Esophagus muscularis mucosa (tissue), 4 donors: Measurements from ENCODE around the gene KLHL21. TPM values are rescaled to one million over a fixed set of nuclear protein-coding genes. Genes with fewer than 3 reads are reported as not detected.
A peak's percentile ranks its signal among the peaks of the same experiment; 100 is the strongest.

Source experiments
- DNase-seq: peaks from one replicate; pipeline ENCODE4 v3.0.0-alpha.2; 2017; ENCODE audit errors: extremely low spot score
- H3K27ac ChIP-seq, 4 donors: fragments of 200-600 bp; sonication (generic); replicated peaks in 1 of 4; 1 replicate in 3 of 4; 2 replicates in 1 of 4; pipeline ENCODE4 v1.5.1; 2016 to 2019; ENCODE audit warnings: mild to moderate bottlenecking in 1 of 4
- H3K27me3 ChIP-seq, 4 donors: fragments of 200-600 bp; sonication (generic); one replicate each; pipeline versions ENCODE4 v1.5.1 to v1.6.0; 2016 to 2019
- H3K36me3 ChIP-seq, 4 donors: fragments of 200-600 bp; sonication (generic); one replicate each; pipeline ENCODE4 v1.5.1; 2016 to 2019
- H3K4me1 ChIP-seq, 4 donors: fragments of 200-600 bp; sonication (generic); one replicate each; pipeline ENCODE4 v1.5.1; 2016 to 2019
- H3K4me3 ChIP-seq, 4 donors: fragments of 200-600 bp; sonication (generic); 1 replicate in 2 of 4; 2 replicates in 2 of 4; pipeline ENCODE4 v1.5.1; 2016 to 2019; ENCODE audit warnings: mild to moderate bottlenecking in 4 of 4, moderate library complexity in 1 of 4
- H3K9me3 ChIP-seq, 4 donors: fragments of 200-600 bp; sonication (generic); 1 replicate in 3 of 4; 2 replicates in 1 of 4; pipeline ENCODE4 v1.5.1; 2016 to 2019
- CTCF ChIP-seq, 3 experiments: fragments of 200-600 bp in 2 of 3; fragments of 450-650 bp in 1 of 3; sonication (generic) in 2 of 3; IDR thresholded peaks; one replicate each; pipeline ENCODE4 v1.5.1; 2017 to 2019; ENCODE audit warnings: antibody characterized with exemption in 3 of 3, mild to moderate bottlenecking in 2 of 3, moderate library complexity in 1 of 3
- EP300 ChIP-seq: sonication (generic); formaldehyde crosslinking; IDR thresholded peaks from one replicate; pipeline ENCODE4 v1.6.1; 2017; ENCODE audit warnings: antibody characterized with exemption
- POLR2A ChIP-seq: fragments of 450-650 bp; IDR thresholded peaks from one replicate; pipeline ENCODE4 v1.6.1; 2017; ENCODE audit warnings: antibody characterized with exemption, moderate library complexity, mild to moderate bottlenecking, low read depth
- POLR2AphosphoS5 ChIP-seq, 2 donors: sonication (generic); formaldehyde crosslinking; IDR thresholded peaks; one replicate each; pipeline ENCODE4 v1.6.1; 2017; ENCODE audit warnings: antibody characterized with exemption in 2 of 2
- WGBS: methylation state at CpG from one replicate; pipeline ENCODE4 v1.1.5; 2018; 5-methylcytosine and 5-hydroxymethylcytosine counted together
- intact Hi-C: fragments of 100-400 bp; cut with DNase I; formaldehyde crosslinking; loops from one replicate; pipeline ENCODE4 v1.15.1; 2023
- total RNA-seq, 4 donors: library from RNA; depleted of rRNA; stranded (reverse); fragments of >200 nt; gene quantifications; one replicate each; pipeline versions ENCODE4 v1.1.0 to v1.2.1, GENCODE V29; 2016

The KLHL21 gene
- total RNA-seq, 4 donors from 2014 or later, result 98.4 to 184 (median 130) TPM

GRCh38 chr1:6587261-6588005 is 15.2 kb downstream of the KLHL21 start:
- Histone ChIP-seq H3K27me3 (no peaks in the 10 kb centered on the region), H3K36me3 (peaks cover 27 to 59% (median 52%) of the 10 kb centered on the region in 4 donors), H3K4me1 (peaks cover 50 to 77% (median 61%) of the 10 kb centered on the region in 4 donors), H3K9me3 (no peaks in the 10 kb centered on the region), H3K27ac (peak overlapping the region; percentile 50 to 65 (median 54)), H3K4me3 (no peak overlapping the region)
- DNase-seq, result no peak
- 100% methylated on average over 1 of the region's 13 CpGs for WGBS
- intact Hi-C loops, result no loop called here
- no peak for TF ChIP-seq POLR2AphosphoS5 (IDR thresholded peaks at IDR 0.05)
- no peak for TF ChIP-seq EP300
- TF ChIP-seq CTCF (IDR thresholded peaks at IDR 0.05), result no peak
- TF ChIP-seq POLR2A, result no peak

GRCh38 chr1:6586404-6586816 is 16.3 kb downstream of the KLHL21 start:
- intact Hi-C loops, result no loop called here

GRCh38 chr1:6585841-6586240 is 16.8 kb downstream of the KLHL21 start:
- H3K36me3 ChIP-seq, result peaks cover 20 to 43% (median 37%) of the 10 kb centered on the region in 4 donors
- 92% methylated on average over 5 of the region's 7 CpGs for WGBS
- DNase-seq, result no peak
- H3K4me3 ChIP-seq, result no peak overlapping the region
- intact Hi-C loops, result no loop called here
- H3K4me1 ChIP-seq, result peaks cover 52 to 77% (median 60%) of the 10 kb centered on the region in 4 donors
- H3K27me3 ChIP-seq, result no peaks in the 10 kb centered on the region
- H3K9me3 ChIP-seq, result no peaks in the 10 kb centered on the region
- TF ChIP-seq EP300 (no peak), POLR2AphosphoS5 (IDR thresholded peaks at IDR 0.05) (no peak), CTCF (IDR thresholded peaks at IDR 0.05) (no peak), POLR2A (no peak)
- peak overlapping the region; percentile 50 to 65 (median 54) for H3K27ac ChIP-seq

More at GRCh38 chr1:6586404-6586816, 16.3 kb downstream of the KLHL21 start:
- WGBS, result 72% methylated on average over 6 of the region's 11 CpGs
- DNase-seq, result no peak
- Histone ChIP-seq H3K27ac (peak overlapping the region; percentile 50 to 65 (median 54)), H3K36me3 (peaks cover 20 to 49% (median 42%) of the 10 kb centered on the region in 4 donors), H3K4me3 (no peak overlapping the region), H3K27me3 (no peaks in the 10 kb centered on the region), H3K4me1 (peaks cover 52 to 77% (median 60%) of the 10 kb centered on the region in 4 donors), H3K9me3 (no peaks in the 10 kb centered on the region)
- no peak for TF ChIP-seq EP300
- TF ChIP-seq POLR2AphosphoS5 (IDR thresholded peaks at IDR 0.05), result no peak
- no peak for TF ChIP-seq POLR2A

GRCh38 chr1:6585081-6585722 is 17.5 kb downstream of the KLHL21 start:
- peaks cover 15 to 37% (median 31%) of the 10 kb centered on the region in 4 donors for H3K36me3 ChIP-seq
- intact Hi-C loops, result no loop called here
- H3K4me3 ChIP-seq, result no peak overlapping the region
- H3K27ac ChIP-seq, result no peak overlapping the region
- no peak for DNase-seq
- H3K9me3 ChIP-seq, result no peaks in the 10 kb centered on the region
- peaks cover 58 to 79% (median 66%) of the 10 kb centered on the region in 4 donors for H3K4me1 ChIP-seq
- peak in 1 of 3 experiments; percentile 39 for TF ChIP-seq CTCF (IDR thresholded peaks at IDR 0.05)
- no peak for TF ChIP-seq POLR2AphosphoS5 (IDR thresholded peaks at IDR 0.05)
- 77% methylated on average over 7 of the region's 12 CpGs for WGBS
- no peaks in the 10 kb centered on the region for H3K27me3 ChIP-seq
